Retina (tissue), 1 donor: Measurements from ENCODE around the gene ITGA7.

Experiments
- DNase-seq: peaks from one replicate; pipeline ENCODE4 v3.0.0-alpha.2; 2016

Gene ITGA7

DNA sequence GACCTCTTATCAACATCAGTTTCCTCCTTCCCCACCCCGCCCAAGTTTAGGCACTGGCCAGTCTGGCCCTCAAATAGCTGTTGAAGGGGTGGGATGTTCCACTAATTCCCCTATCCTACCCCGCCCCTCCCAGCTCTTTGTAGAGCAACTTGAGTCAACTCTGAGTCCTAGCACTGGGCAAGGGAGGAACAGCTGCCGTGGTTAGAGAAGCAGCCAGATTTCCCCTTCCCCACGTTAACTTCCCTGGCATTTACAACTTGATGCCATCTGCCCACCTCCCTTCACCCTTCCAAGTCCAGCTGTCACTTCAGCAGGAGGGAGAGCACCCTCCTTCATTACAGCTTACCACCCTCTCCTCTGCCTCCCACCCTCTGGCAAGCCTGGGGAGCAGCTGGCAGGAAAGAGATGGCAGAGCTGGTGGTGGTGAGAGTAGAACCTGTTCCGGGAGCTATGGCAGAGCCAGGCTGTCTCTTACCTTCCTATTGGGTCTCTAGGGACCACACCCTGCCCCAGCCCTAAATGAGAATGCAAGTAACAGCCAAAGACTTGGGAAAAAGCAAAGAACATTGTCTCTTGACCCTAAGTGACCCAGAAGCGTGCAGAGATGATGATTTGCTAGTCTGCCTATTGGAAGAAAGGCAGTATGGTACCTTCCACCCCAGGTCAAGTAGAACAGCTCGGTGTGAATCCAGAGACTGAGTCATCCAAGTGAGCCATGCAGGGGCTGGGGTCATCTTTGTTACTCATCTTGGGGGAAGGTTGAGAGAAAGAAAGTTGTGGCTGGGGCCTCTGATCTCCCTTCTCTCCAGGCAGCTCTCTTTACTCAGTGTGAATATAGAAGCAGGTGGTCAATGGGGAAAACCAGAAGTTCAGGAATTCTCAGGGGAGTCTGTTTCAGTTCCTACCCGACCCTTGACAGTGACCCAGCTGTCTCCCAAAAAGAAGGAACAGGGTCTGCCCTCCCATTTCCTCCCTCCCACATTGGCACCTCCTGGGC lies 9.6 kb upstream of the ITGA7 start:
- DNase-seq: no peak

GRCh38 chr12:55716582-55716957 lies 8.9 kb upstream of the ITGA7 start:
- no peak for DNase-seq

DNA sequence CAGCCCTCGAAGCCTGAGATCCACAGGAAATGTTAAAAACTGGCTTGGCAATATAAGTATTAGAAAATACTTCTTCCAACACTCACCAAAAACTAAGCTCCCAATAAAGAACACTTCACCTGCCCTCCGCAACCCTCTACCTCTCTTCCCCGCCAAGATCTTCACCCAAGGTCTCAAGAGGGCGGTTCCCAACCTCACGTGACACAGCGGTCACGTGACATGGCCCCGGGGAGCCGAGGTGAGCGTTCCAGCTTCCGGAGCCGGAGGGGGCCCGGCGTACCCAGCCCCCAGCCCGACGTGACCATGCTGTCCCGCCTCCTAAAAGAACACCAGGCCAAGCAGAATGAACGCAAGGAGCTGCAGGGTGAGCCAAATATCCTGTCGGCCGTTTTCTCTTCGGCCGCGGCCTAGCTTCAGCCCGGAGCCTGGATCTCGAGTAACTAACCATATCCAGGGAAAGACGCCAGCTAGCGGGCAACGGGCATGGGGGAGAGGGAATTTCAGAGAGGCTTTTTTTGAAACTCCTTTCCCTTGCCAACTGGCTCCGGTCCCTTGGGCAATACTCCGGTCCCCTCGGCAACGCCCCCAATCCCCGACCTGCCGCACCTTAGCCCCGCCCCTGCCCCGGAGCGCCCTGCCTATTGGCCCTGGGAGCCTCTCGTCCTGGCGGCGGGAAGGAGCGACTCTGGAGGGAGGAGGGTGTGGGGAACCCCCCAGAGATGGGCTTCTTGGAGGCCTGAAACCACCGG lies 8.3 kb upstream of the ITGA7 start, which contains the start of gene BLOC1S1:
Gene BLOC1S1 (plus strand): TSS at position 214 of the 749 bp plus-strand sequence. CDS start 6 bp downstream, at position 220.
- DNase-seq: peak; percentile 97

- no peak for DNase-seq
Measured at GRCh38 chr12:55715169-55715764, 7.6 kb upstream of the ITGA7 start.

GRCh38 chr12:55713721-55714120 lies 6.0 kb upstream of the ITGA7 start:
- no peak for DNase-seq

- no peak for DNase-seq
Measured at GRCh38 chr12:55712700-55713415, 5.2 kb upstream of the ITGA7 start.

DNA sequence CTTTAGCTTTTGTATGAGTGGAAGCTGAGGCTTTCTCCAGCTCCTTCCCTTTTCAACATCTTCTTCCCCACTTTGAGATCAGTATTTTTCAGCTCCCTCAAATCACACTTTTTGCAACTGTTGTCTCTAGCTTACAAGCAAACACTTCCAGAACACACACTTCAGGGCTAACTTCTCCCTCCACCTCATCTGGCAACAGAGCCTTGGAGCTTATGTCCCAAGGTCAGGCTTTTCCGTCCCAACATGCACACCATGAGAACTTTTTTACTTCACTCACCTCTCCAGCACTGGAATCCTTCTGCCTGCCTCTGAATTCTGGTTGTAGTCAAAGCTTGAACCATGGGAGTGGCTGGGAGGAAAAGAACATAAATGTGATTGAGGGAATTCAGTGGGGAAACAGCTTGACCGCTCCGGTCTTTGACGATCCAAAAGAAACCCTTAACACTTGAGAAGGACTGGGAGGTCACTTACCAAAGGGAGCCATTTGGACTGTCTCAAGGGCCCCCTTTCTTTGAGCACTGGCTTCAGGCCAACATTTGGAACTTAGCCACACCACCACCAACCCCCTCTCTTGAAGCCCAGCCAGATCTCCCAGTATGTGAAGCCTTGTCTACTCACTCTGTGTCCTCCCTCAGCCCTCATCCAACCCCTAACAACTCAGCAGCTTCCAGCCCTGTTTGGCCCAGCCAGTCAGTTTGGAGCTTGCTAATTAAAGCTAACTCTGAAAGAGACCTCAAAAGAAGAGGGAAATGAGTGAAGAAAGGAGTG lies 4.3 kb upstream of the ITGA7 start:
- DNase-seq: no peak

DNA sequence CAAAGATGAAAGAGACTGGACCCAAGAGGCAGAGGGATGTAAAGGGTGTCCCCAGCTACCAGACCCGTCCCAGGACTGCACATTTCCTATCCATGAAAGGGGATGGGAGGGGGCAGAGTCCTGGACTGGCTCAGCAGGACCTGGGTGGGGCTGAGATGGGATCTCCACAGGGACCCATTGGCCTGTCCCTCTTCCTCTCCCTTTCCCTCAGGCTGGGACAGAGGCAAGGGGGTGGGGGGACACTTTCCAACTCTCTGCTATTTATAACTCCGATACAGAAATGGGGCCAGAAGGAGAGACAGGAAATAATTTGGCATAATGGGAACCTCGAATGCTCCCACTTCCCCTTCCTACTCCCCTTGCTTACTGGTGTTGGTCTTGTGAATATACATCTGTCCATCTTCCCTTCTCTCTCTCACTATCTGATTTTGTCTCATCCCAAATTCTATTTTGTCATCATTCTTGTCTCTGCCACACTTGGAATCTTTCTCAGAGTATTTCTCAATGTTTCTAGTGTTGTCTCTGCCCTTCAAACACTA lies 1.1 kb upstream of the ITGA7 start:
- no peak for DNase-seq

DNA sequence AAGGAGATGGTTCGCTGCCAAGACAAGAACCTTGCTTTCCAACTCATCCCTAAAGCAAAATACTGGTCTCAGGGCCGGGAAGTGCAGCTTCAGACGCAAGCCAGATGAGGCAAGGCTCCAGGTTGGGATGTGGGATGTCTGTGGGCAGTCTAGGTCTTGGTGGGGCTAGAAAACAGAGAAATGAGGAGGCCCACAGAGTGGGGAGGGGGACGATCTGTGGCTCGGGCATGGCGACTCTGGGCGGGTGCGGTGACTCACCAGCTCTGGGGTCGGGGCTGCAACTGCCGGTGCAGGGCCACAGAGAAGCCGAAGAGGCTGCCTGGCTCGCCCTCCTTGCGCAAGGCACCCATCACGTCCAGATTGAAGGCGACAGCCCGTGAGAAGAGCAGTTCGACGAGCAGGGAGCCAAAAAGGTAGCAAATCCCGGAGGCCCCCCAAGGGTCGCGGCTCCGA lies 459 bp downstream of the ITGA7 start:
- DNase-seq: no peak

GRCh38 chr12:55706568-55707218 lies 1.0 kb downstream of the ITGA7 start:
- DNase-seq: no peak

- no peak for DNase-seq
Measured at GRCh38 chr12:55705782-55706402, 1.8 kb downstream of the ITGA7 start.

GRCh38 chr12:55704824-55705718 lies 2.6 kb downstream of the ITGA7 start:
- peak; percentile 37 for DNase-seq

DNA sequence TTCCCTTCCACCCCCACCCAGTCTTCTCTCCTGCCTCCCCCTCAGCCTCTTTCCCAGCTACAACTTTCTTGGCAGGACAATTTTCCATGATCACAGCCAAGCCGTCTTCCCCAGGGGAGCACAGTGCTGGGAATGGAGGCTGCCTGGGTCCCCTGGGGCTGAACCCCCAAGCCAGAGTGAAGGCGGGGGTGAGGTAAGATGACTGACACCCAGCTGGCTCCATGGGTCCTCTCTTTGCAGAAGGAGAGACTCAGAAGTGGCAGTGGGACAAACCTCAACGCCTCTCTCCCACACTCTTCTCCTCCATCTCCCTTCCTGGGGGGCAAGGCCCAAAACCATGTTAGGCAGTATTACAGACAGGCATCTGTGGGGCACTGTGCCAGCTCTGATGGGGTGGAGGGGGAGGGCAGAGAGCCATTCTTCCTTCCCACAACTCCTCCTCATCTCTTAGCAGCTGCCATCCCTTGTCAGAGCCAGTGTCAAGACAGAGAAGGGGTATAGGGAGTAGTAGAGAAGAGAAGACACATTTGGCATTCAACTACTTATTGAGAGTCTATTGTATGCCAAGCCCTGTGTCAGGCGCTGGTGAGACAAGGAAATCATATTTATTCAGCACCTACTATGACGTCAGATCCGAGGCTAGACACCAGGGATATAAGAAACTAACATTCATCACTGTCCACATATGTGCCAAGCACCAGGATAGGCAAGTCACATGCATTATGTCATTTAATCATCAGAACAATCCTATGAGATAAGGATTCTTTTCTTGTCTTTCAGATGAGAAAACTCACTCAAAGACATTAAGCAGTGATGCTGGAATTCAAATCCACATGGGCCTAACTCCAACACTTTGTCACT lies 3.6 kb downstream of the ITGA7 start:
- DNase-seq: no peak

DNA sequence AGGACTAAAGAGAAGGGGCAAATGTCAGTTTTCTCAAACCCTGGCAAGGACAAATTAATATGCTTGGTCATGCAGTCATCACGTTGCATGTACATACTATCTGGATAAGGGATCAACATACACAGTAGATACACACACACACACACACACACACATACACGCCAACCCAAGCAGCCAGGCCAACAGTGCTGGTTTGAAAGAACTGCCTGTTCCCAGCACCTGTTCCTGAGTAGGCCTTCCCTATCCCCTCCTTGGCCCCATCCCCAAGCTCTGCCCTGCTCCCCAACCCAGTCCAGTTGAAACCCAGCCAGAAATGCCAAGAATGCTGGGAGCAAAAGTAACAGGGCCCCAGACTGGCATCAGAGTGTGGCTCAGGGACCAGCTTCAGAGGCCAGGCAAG lies 4.4 kb downstream of the ITGA7 start:
- no peak for DNase-seq

DNA sequence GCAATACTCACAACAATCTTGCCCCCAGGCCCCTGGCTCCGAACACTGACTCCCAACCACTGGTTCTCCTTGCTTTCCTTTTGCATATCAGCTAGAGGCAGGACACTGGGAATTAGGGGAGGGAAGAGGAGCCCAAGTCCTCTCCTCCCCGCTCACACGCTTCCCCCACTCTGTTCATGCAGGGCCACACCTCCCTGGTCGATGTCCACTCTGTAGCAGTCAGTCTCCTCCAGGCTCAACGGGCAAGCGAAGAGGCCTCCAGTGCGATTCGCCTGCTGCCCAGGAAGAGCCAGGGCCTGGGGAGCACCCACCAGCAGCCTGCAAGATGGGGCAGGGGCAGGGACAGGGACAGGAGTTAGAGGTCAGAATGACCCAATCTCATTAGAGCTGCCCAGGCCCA lies 4.8 kb downstream of the ITGA7 start:
- DNase-seq: no peak

GRCh38 chr12:55700255-55701018 lies 7.3 kb downstream of the ITGA7 start:
- DNase-seq: no peak

GRCh38 chr12:55699471-55700055 lies 8.1 kb downstream of the ITGA7 start:
- no peak for DNase-seq
